GM21619 (cell line): ENCODE measurements around the gene PRKAR2A.
"Not testable (repeated sequence)": the region's sequence is repeated elsewhere in the genome, so short reads cannot be mapped to it uniquely, and the experiment has no call there.

Source experiments
- ATAC-seq: cut with Tn5 transposase; IDR thresholded peaks from one replicate; pipeline ENCODE4 v1.9.1; 2021; ENCODE audit not compliant: unreplicated experiment

The PRKAR2A gene

GRCh38 chr3:48782046-48782445, 65.6 kb downstream of the PRKAR2A start:
- no peak for ATAC-seq

DNA sequence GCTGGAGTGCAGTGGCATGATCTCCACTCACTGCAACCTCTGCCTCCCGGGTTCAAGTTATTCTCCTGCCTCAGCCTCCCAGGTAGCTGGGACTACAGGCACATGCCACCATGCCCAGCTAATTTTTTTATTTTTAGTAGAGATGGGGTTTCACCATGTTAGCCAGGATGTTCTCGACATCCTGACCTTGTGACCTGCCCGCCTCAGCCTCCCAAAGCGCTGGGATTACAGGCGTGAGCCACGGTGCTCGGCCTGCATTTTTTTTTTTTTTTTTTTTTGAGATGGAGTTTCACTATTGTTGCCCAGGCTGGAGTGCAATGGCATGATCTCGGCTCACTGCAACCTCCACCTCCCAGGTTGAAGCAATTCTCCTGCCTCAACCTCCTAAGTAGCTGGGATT, 69.1 kb downstream of the PRKAR2A start:
- not testable (repeated sequence) for ATAC-seq

DNA sequence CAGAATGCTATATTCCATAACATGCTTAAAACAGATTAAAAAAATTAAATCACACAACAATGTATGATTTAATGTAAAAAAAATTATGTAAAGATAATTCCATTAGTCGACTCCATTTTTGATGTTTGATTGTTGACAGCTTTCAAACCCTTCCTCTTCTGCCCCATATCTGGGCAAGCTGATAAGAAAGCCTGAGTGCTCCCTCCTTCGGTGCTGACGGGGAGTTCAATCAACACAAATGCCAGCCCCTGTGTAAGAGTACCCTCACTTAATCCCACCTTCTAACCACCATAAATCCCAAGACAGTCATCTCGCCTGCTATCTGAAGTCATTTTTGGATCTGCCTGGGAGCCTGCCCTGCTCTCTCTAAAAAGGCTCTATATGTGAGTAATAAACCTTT, 70.8 kb downstream of the PRKAR2A start:
- no peak for ATAC-seq

DNA sequence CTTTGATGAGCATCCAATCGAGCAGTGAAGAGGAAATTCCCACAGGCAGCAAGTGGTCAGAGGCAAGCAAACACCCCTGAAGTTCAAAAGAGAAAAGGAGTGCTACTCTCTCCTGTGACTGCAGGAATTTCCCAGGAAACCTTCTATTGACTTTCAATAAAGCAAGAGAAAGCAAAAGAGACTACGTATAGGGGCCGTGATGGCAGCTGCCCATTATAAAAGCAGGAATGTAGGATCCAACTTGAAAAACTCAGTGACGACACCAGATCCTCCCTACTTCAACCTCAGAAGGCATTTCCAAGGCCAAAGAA, 77.5 kb downstream of the PRKAR2A start:
- no peak for ATAC-seq

DNA sequence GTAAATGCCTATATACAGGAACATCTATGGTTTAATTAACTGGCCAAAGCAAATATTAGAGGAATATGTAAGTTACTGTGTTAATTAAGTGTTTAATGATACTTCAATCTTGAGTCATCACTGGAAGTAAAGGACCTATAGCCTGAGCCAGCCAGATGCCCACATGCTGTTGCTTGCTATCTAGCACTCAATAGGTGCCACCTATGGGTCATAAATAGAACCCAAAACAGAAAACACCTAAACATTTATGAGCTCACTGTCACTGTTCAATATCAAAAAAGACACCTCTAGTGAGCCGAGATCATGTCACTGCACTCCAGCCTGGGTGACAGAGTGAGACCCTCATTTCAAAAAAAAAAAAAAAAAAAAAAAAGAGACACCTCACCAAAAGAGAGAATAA, 82.3 kb downstream of the PRKAR2A start:
- ATAC-seq = no peak

- ATAC-seq = no peak
These were observed 84.9 kb downstream of the PRKAR2A start for GRCh38 chr3:48762816-48763215.

DNA sequence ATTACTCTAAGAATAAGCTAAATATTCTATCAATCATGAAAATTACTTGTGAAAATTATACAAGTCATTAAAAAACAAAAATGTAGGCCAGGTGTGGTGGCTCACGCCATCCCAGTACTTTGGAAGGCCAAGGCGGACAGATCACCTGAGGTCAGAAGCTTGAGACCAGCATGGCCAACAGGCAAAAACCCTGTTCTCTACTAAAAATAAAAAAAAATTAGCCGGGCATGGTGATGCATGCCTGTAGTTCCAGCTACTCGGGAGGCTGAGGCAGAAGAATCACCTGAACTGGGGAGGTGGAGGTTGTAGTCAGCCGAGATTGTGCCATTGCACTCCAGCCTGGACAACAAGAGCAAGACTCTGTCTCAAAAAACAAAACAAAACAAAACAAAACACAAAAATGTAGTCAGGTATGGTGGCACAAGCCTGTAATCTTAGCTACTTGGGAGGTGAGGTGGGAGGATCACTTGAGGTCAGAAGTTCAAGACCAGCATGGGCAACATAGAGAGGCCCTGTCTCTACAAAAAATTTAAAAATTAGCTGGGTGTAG, 87.6 kb downstream of the PRKAR2A start:
- not testable (repeated sequence) for ATAC-seq

GRCh38 chr3:48759531-48759930, 88.1 kb downstream of the PRKAR2A start:
- not testable (repeated sequence) for ATAC-seq

DNA sequence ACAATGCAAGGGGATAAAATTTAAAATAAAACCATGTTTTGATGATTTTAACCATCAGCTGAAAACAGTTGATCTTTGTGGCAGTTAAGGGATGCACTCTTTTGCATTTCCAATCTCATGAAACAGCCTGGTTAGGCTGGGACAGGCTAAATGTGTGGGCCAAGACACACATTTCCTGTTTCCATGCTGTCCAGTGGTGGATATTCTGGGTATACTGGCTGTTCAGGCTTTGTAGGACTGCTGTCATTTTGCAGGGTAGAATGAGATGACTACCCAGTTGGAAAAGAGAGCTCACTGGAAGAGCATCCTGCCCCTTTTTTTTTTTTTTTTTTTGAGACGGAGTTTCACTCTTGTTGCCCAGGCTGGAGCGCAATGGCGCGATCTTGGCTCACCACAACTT, 88.6 kb downstream of the PRKAR2A start:
- ATAC-seq = no peak

DNA sequence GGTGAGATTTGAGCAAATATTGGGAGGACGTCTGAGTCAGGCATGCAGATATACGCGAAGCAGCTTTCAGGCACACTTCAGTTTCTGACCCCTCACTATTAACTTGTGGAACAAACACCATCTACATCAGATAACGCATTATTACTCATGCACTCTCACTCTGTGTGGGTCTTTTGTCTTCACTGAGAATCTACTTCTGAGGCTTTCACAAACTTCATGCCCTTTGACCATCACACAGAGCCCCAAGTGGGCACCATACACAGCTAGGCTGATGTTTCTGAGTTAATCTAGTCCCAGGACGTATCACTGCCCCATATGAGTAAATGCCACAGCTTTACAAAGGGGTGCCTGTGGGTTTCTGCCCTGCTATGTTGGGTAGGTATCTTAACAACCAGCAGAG, 91.0 kb downstream of the PRKAR2A start:
- no peak for ATAC-seq

DNA sequence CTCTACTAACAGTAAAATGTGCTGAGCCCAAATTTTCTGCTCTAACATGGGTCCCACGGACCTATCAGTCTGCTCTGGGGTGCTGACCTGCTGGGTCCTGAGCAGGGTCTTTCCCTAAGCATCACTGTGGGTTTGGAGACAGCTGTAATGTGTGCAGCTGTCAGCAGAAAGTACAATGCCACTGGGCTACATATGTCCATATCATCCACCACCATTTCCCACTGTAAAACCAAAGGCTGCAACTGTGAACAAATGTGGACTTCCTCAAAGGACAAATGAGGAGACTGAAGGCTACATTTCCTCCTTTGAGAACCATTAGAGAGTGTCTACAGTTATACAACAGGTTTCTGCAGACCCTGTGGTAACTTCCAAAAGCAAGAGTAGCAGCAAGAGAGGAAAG, 96.8 kb downstream of the PRKAR2A start:
- ATAC-seq = no peak

DNA sequence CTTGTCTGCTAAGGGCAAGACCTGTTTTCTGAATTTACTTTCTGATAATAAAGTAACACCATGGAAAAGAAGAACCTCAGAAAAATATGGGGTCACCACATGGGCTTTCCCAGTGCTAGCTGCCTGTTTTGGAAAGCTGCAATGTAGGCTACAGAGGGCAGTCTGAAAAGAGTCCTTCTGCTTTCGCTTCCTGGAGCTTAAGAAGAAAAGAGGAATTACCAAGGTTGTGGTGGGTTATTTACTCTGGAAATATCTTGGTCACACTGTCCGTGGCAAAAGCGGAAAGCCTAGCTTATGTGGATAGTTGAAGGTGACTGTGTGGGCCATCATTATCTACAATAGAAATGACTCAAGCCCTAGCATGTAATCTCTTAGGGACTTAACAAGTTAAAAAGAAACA, 98.9 kb downstream of the PRKAR2A start:
- ATAC-seq = no peak

DNA sequence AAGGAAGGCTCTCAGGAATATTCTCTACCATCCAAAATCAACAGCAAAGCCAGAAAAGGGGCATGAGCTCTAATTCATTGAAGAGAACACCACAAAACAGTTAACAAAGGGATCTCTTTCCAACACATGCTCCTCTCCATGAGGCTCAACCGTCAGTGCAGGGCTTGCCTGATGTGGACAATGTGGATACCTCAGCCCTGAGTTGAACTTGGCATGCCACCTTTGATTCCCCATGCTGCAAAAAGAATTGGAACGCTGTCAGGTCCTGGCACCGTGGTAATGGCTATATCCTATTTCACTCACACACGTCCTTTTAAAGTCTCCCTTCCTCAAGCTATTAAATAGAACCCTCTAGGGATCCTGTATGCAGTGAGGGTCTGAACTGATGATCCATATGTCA, 100.0 kb downstream of the PRKAR2A start:
- no peak for ATAC-seq

- no peak for ATAC-seq
These were observed 100.6 kb downstream of the PRKAR2A start for GRCh38 chr3:48747015-48747615.

- ATAC-seq = no peak
These were observed 103.9 kb downstream of the PRKAR2A start for GRCh38 chr3:48743773-48744172.

GRCh38 chr3:48741226-48741625, 106.4 kb downstream of the PRKAR2A start:
- ATAC-seq = not testable (repeated sequence)

DNA sequence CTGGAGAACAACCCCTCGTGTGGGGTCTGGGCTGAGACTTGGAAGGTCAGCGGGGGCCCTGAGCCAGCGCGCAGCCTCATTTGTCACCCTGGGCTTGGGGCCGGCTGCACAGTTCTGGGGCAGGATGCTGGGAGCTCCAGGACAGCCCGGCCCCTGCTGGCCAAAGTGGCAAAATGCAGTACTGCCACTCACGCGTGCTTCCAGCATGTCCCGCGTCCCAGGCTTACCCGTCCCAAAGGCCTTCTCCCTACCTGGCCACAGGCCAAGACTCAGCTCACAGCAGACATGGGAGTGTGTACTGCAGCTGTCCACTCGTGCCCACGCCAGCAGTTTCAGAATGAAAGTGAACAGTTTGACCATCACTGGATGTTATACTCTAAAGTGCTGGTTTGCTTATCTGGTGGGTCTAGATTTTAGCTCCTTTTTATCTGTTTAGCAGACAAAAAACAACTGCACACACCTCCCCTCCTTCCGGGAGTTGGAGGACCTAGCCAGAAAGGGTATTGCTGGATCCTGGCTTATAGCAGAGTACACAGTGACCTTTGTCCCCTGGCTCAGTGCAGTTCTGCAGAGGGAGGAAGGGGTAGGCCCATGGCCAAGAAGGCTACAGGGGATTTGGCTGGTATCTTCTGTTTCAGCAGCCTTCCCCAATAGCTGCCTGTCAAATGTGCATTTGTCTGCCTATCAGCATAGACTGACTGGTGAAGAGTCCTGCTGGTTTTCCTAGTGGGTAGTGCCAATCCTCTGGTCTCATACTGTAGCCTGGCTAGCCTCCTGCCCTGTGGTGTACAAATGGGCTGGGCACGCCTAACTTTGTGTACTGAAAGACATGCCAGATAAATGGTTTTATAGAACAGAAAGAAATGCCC, 107.5 kb downstream of the PRKAR2A start:
- ATAC-seq = peak; percentile 80

DNA sequence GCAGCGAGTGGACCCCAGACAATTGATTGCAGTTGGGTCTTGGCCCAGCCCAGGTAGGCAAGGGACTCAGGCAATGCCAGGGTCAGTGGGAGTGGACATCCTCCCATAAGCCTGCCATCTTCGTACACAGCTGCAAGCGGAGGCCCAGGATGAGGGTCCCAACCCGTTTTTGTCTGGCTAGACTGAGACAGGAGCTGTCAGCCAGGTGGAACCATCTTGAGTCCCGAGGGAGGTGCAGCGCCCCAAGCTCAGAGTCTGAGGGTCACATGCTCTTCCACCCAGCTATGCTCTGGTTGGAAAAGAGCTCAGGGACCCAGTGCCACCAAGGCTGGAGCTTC, 108.1 kb downstream of the PRKAR2A start:
- no peak for ATAC-seq

DNA sequence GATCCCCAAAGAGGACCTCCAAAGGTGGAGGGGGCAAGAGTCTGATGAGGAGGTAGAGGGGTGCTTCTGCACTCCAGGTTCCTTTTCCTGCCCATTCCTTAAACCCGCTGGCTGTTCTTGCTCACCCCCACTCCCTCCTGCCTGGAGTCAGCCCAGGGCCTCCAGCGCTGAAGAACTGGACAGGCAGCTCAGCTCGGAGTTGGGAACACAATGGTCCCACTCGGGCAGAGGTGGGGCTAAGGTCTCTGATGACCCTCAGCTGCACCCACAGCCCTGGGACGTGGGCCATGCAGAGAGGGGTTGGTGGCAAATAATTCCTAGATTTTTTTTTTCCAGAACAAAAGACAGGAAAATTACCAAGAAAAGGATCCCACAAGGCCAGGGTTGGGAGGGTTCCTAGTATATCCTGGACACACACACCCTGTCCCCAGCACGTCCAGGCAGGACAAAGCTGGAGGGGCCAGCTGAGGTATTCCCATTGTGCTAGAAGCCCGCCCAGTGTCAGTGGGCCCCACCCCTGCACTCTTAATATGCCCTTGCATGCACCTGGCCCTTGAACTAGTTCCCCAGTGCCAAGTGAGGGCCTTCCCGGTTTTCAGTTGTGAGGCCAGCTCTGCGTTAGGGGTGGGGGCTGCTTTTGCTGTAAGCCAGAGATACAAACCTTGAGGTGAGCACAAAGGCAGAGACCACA, 108.6 kb downstream of the PRKAR2A start:
- no peak for ATAC-seq

GRCh38 chr3:48738144-48738536, 109.5 kb downstream of the PRKAR2A start:
- no peak for ATAC-seq

GRCh38 chr3:48735075-48735767, 112.5 kb downstream of the PRKAR2A start:
- not testable (repeated sequence) for ATAC-seq
